22Rv1 (cell line): ENCODE results near the gene SLC12A1.

Source experiments
- ZFX ChIP-seq: fragments of 450-650 bp; IDR thresholded peaks from 2 replicates; pipeline ENCODE4 v1.6.1; 2017; ENCODE audit warnings: antibody characterized with exemption, borderline replicate concordance
- TF ChIP-seq, protein P1 (sequence below): fragments of 450-650 bp; IDR thresholded peaks from 2 replicates; pipeline ENCODE4 v1.5.1; 2017; ENCODE audit warnings: mild to moderate bottlenecking

DNA sequence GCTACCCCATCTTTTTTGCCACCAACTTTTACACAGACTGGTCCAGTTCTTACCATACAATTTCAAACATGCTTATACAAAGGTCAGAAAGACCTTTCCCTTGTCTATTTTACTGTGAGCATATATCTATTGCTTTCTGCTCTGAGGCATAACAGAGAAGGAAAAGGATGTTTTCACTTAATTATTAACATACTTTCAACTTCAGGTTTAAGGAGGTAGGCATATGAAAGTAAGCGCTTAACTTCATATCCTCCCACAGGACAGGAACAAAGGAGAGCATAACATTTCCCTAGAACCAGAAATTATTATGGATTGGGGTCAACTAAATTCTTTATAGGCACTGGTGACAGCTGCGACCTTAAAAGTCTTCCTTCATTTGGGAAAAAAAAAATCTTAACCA is 29.1 kb upstream of the SLC12A1 start:
- TF ChIP-seq, protein P1, sequence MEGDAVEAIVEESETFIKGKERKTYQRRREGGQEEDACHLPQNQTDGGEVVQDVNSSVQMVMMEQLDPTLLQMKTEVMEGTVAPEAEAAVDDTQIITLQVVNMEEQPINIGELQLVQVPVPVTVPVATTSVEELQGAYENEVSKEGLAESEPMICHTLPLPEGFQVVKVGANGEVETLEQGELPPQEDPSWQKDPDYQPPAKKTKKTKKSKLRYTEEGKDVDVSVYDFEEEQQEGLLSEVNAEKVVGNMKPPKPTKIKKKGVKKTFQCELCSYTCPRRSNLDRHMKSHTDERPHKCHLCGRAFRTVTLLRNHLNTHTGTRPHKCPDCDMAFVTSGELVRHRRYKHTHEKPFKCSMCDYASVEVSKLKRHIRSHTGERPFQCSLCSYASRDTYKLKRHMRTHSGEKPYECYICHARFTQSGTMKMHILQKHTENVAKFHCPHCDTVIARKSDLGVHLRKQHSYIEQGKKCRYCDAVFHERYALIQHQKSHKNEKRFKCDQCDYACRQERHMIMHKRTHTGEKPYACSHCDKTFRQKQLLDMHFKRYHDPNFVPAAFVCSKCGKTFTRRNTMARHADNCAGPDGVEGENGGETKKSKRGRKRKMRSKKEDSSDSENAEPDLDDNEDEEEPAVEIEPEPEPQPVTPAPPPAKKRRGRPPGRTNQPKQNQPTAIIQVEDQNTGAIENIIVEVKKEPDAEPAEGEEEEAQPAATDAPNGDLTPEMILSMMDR: no peak
- no peak for TF ChIP-seq ZFX
